GM12875 (cell line): ENCODE results near the gene VAV2.
A peak's percentile ranks its signal among the peaks of the same experiment; 100 is the strongest.

Source experiments
- H3K4me3 ChIP-seq: one replicate; pipeline ENCODE4 v1.5.1; 2011; ENCODE audit warnings: low read depth, low read length, control low read depth
- TF ChIP-seq, protein P1 (sequence below): IDR thresholded peaks from 2 replicates; pipeline ENCODE4 v1.5.1; 2011; ENCODE audit warnings: low read depth, mild to moderate bottlenecking, control low read depth, inconsistent platforms, low read length, moderate library complexity, borderline replicate concordance; ENCODE audit not compliant: insufficient read depth

Gene VAV2

GRCh38 chr9:133794016-133794760 lies 197.9 kb downstream of the VAV2 start:
- no peak overlapping the region for H3K4me3 ChIP-seq
- TF ChIP-seq, protein P1, sequence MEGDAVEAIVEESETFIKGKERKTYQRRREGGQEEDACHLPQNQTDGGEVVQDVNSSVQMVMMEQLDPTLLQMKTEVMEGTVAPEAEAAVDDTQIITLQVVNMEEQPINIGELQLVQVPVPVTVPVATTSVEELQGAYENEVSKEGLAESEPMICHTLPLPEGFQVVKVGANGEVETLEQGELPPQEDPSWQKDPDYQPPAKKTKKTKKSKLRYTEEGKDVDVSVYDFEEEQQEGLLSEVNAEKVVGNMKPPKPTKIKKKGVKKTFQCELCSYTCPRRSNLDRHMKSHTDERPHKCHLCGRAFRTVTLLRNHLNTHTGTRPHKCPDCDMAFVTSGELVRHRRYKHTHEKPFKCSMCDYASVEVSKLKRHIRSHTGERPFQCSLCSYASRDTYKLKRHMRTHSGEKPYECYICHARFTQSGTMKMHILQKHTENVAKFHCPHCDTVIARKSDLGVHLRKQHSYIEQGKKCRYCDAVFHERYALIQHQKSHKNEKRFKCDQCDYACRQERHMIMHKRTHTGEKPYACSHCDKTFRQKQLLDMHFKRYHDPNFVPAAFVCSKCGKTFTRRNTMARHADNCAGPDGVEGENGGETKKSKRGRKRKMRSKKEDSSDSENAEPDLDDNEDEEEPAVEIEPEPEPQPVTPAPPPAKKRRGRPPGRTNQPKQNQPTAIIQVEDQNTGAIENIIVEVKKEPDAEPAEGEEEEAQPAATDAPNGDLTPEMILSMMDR, result no peak

- TF ChIP-seq, protein P1, result no peak
Measured at GRCh38 chr9:133793471-133793870, 198.7 kb downstream of the VAV2 start.

DNA sequence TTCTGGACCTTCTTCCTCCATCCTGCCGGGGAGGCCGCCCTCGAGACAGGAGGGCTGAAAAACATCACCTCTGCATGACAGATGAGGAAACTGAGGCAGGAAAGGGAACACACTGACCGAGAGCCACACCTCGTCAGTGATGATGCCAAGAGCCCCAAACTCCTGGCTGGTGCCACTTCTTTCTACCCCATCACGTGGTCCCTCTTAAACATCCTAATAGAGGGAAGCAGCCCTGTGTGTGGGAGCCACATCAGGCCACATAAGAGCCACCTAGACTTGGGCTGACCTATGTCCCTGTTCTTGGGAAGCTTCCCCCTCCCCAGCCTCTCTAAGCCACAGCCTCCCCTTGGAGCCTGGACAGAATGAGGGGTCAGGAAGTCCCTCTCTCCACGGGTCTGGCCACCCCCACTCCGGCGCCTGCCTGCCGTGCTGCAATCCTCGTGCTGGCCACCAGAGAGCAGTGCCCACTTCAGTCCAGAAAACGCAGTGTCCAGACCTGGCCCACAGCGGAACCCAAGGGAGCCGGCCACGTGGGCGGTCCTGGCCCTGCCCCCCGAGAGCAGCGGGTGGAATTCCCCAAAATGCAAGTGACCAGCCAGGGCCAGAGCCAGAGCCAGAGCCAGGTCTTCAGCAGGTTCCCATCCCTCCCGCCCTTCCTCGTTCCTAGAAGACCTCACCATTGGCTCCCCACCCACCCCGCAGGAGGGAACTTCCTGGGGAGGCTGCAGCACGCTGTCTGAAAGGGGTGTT lies 199.2 kb downstream of the VAV2 start:
- TF ChIP-seq, protein P1, result peak; percentile 88
- H3K4me3 ChIP-seq, result no peak overlapping the region

More at GRCh38 chr9:133793471-133793870, 198.7 kb downstream of the VAV2 start:
- no peak overlapping the region for H3K4me3 ChIP-seq

DNA sequence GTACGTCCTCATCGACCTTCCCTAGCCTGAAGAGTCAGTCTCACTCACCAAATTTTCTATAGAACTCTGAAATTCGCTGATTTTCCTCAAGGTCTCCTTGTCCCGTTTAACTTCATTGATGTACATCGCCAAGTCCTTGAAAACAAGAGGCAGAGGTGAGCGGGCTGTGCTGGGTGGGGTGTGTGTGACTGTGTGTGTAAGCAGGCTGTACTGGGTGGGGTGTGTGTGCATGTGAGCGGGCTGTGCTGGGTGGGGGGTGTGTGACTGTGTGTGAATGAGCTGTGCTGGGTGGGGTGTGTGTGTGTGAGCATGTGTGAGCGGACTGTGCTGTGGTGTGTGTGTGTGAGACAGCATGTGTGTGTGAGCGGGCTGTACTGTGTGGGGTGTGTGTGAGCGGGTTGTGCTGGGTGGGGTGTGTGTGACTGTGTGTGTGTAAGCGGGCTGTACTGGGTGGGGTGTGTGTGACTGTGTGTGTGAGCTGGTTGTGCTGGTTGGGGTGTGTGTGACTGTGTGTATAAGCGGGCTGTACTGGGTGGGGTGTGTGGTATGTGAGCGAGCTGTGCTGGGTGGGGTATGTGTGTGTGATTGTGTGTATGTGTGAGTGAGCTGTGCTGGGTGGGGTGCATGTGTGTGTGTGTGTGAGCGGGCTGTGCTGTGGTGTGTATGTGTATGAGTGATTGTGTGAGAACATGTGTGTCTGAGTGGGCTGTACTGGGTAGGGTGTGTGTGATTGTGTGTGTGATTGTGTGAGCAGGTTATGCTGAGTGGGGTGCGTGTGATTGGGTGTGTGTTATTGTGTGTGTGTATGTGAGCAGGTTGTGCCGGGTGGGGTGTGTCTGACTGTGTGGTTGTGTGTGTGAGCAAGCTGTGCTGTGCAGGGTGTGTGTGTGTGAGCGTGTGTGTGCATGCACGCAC lies 200.1 kb downstream of the VAV2 start:
- TF ChIP-seq, protein P1, result no peak
- no peak overlapping the region for H3K4me3 ChIP-seq

DNA sequence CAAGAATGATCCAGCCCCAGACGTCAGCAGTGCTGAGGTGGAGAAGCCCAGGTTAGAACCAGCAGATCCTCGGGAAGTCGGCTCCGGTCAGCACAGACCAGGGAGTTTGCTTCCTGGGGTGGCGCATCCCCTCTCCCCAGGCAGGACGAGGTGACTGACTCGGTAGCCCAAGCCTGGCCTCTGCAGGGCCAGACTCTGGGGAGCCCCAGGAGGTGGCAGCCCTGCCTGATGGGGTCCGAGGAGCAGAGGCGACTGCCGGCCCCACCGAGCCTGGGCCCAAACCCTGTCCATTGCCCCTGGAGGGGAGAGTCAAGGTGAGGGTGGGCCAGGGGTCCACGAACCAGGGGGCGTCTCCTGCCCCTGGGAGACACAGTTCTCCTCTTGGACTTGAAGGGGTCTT lies 201.1 kb downstream of the VAV2 start:
- no peak overlapping the region for H3K4me3 ChIP-seq
- TF ChIP-seq, protein P1, result no peak

- no peak overlapping the region for H3K4me3 ChIP-seq
- TF ChIP-seq, protein P1, result no peak
Measured at GRCh38 chr9:133789778-133790177, 202.3 kb downstream of the VAV2 start.
